ENCODE results near the gene GAPDH.

The GAPDH gene

DNA sequence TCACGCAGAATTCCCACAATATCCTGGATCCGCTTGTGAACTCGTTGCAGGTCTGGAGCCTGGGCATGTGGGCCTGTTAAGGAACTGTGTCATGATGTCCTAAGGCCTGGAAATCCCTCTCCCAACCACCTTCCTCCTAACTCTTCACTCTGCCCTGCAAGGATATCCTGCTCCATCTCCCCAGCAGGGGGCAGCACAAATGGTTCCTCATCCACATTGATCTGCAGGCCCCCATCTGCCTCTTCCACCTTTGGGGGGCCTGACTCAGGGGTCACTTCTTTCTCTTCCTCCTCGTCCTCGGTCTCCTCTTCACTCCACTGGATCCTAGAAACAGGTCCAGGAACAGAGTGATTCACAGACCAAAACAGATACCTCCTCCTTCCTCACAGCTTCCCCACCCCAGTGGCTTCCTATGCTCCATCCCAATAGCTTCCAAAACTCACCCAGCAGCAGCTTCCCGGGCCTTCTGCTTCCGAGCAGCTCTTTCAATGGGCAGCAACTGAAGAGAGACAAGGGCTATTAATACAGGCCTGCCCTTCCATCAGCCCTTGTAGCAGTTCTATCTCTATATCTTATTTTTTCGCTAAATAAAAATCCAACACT, 29.2 kb downstream of the GAPDH start:
- no peak overlapping the region for H3K4me3 ChIP-seq (ENCODE audit: low read depth, low read length)
- no peak for DNase-seq (ENCODE audit: low read depth)
- TF ChIP-seq, protein P1, sequence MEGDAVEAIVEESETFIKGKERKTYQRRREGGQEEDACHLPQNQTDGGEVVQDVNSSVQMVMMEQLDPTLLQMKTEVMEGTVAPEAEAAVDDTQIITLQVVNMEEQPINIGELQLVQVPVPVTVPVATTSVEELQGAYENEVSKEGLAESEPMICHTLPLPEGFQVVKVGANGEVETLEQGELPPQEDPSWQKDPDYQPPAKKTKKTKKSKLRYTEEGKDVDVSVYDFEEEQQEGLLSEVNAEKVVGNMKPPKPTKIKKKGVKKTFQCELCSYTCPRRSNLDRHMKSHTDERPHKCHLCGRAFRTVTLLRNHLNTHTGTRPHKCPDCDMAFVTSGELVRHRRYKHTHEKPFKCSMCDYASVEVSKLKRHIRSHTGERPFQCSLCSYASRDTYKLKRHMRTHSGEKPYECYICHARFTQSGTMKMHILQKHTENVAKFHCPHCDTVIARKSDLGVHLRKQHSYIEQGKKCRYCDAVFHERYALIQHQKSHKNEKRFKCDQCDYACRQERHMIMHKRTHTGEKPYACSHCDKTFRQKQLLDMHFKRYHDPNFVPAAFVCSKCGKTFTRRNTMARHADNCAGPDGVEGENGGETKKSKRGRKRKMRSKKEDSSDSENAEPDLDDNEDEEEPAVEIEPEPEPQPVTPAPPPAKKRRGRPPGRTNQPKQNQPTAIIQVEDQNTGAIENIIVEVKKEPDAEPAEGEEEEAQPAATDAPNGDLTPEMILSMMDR (IDR thresholded peaks at IDR 0.05; ENCODE audit: control insufficient read depth, extremely low read depth, insufficient read depth): peak; percentile 89

DNA sequence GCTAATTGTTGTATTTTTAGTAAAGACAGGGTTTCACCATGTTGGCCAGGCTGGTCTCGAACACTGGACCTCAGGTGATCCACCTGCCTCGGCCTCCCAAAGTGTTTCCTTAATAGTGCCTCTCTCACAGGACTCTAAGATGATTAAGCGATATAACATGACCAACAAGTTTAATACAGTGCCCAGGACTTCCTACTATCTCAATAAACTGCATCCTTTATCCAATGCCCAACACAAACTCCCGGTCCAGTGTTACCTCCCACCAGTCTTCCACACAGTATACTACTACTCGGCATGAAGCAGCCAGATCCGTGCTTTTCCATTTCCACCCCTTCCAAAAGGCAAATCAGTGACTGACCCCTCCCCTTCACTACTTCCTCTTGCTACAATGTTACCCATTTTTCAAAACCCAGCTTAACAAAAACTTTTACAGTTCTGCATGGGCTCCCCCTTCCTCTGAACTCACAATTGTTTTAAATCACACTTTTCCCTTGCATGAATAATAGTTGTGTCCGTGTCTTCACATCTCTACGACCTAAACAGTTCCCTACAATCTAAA, 32.9 kb downstream of the GAPDH start:
- TF ChIP-seq, protein P1 (IDR thresholded peaks at IDR 0.05; ENCODE audit: control insufficient read depth, extremely low read depth, insufficient read depth): no peak
- no peak for DNase-seq (ENCODE audit: low read depth)
- peak overlapping the region; percentile 85 for H3K4me3 ChIP-seq (ENCODE audit: low read depth, low read length)

DNA sequence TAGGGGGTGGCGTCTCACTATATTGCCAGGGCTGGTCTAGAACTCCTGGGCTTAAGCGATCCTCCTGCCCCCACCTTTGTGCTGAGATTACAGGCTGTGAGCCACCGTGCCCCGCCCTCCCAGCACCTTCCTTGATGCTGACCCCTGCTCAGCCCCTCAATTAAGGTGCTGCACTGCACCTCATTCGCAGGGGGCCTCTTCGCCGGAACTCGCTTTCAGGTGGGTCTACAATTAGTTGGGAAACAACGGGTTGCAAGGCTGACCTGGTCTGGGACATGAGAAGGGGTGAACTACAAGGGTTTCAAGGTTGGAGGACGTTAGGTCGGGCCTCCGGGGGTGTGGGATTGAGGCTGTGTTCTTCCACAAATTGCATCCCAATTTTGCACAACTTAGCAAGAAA, 35.0 kb downstream of the GAPDH start:
- no peak overlapping the region for H3K4me3 ChIP-seq (ENCODE audit: low read depth, low read length)
- DNase-seq (ENCODE audit: low read depth): no peak
- TF ChIP-seq, protein P1 (IDR thresholded peaks at IDR 0.05; ENCODE audit: control insufficient read depth, extremely low read depth, insufficient read depth): no peak

DNA sequence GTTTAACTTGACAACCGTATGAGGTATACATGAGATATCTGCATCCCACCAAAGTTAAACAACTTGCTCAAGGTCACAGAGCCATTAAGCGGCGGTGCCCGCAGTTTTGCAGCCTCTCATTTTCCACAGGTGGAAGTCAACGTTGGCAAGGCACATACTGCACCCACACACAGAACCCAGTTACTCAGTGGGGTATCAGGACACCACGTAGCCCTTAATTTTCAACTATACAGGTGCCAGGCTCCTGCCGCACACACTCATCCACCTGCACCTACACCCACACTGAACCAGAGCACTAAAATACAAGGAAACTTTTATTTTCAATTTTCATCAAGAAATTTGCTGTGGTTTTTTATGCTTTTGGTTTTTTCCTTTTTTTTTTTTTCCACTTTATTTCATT, 35.5 kb downstream of the GAPDH start:
- H3K4me3 ChIP-seq (ENCODE audit: low read depth, low read length): no peak overlapping the region
- TF ChIP-seq, protein P1 (IDR thresholded peaks at IDR 0.05; ENCODE audit: control insufficient read depth, extremely low read depth, insufficient read depth): no peak
- no peak for DNase-seq (ENCODE audit: low read depth)

DNA sequence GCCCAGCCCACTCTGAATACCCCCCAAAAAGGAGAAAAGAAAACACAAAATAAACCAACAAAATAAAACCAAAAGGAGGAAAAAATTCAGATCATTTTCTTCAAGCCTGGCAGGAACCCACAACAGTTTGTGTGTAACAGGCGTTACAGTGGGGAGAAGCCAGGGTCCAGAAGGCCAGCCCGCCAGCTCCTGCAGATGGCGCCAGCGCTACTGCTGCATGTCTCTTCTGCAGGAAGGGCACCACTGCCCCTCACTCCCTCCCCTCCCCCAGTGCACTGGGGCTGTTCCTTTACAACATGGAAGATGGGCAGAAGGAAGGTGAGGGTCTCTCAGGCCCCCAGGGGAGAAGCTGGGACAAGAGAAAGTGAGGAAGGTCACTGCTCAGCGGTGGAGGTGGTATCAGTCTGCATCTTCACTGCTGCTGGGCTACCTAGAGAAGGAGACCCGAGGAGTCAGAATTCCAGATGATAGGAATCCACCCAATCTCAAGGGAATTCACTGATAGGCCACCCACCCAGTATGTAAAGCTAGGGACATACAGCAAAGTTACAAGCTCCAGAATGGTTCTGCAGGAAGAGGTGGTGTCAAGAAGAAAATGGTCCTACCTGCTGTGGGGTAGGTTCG, 36.1 kb downstream of the GAPDH start:
- TF ChIP-seq, protein P1 (IDR thresholded peaks at IDR 0.05; ENCODE audit: control insufficient read depth, extremely low read depth, insufficient read depth): peak; percentile 48
- H3K4me3 ChIP-seq (ENCODE audit: low read depth, low read length): no peak overlapping the region
- no peak for DNase-seq (ENCODE audit: low read depth)

DNA sequence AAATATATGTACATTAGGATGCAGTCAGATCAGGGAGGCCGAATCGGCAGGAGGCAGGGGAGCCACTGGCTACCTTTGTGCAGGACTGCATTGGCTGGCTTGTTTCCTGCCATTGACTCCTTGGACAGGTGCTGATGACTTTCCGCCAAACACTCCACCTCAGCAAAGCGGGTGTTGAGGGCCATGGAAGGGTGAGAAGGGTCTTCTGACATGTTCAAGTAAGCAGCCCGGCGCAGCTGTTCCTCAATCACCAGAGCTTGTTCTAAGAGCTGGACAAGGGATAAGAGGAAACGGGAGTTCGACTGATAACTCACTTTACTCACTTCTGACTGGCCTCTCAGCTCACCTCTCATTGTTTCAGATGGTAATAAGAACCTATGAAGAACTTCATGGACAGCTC, 38.7 kb downstream of the GAPDH start:
- H3K4me3 ChIP-seq (ENCODE audit: low read depth, low read length): no peak overlapping the region
- no peak for DNase-seq (ENCODE audit: low read depth)
- TF ChIP-seq, protein P1 (IDR thresholded peaks at IDR 0.05; ENCODE audit: control insufficient read depth, extremely low read depth, insufficient read depth): no peak
